Endothelial cell of umbilical vein (primary cell): Measurements from ENCODE around the gene HINFP. TPM values are rescaled to one million over a fixed set of nuclear protein-coding genes. Genes with fewer than 3 reads are reported as not detected.
"Not testable (repeated sequence)": the region's sequence is repeated elsewhere in the genome, so short reads cannot be mapped to it uniquely, and the experiment has no call there.

Source experiments
- BruUV-seq: library from RNA; stranded (reverse); fragments of 400-500 nt; replicated peaks from 2 replicates; lab custom pipeline; 2021; lab: Mats Ljungman, UMichigan
- CTCF ChIA-PET: fragments of 300-600, 350-600 bp; sonication (Branson Sonifier 250); formaldehyde crosslinking; loops from one replicate; lab custom pipeline; 2021; ENCODE audit warnings: antibody characterized with exemption, inconsistent platforms; lab: Charles Lee
- POLR2A ChIA-PET: fragments of 300-600, 350-600 bp; sonication (Branson Sonifier 250); formaldehyde crosslinking; loops from one replicate; lab custom pipeline; 2021; ENCODE audit warnings: antibody characterized with exemption, inconsistent platforms; lab: Charles Lee
- DNase-seq: peaks from one replicate; pipeline ENCODE4 v3.0.0-alpha.2; 2011; ENCODE audit warnings: low read depth, low spot score
- FAIRE-seq: peaks from 2 replicates; lab custom pipeline; 2011; peaks lifted over from hg19 to GRCh38; lab: Jason Lieb, UNC
- H2AFZ ChIP-seq: 2 replicates; pipeline ENCODE4 v1.6.0; 2012; ENCODE audit warnings: low read depth, low read length, control low read depth, inconsistent platforms
- H3K27ac ChIP-seq: 2 replicates; pipeline ENCODE4 v1.5.1; 2011; ENCODE audit warnings: low read depth, mild to moderate bottlenecking, control low read depth, low read length, moderate library complexity; ENCODE audit not compliant: insufficient read depth
- H3K27me3 ChIP-seq, 2 experiments: 2 replicates each; pipeline versions ENCODE4 v1.6.0 to v1.6.1; 2011; ENCODE audit warnings: low read length in 2 of 2, mixed read lengths in 1 of 2; ENCODE audit not compliant: control insufficient read depth in 2 of 2, insufficient read depth in 2 of 2
- H3K36me3 ChIP-seq, 2 experiments: 2 replicates in 1 of 2; 3 replicates in 1 of 2; pipeline ENCODE4 v1.5.1; 2011; ENCODE audit warnings: low read length in 2 of 2, mild to moderate bottlenecking in 1 of 2, moderate library complexity in 1 of 2; ENCODE audit not compliant: control insufficient read depth in 2 of 2, insufficient read depth in 2 of 2; ENCODE audit errors: extremely low read depth in 1 of 2
- H3K4me1 ChIP-seq: 3 replicates; pipeline ENCODE4 v1.5.1; 2011; ENCODE audit warnings: mild to moderate bottlenecking, low read length; ENCODE audit not compliant: control insufficient read depth, insufficient read depth; ENCODE audit errors: extremely low read depth
- H3K4me2 ChIP-seq: 2 replicates; pipeline ENCODE4 v1.6.1; 2011; ENCODE audit warnings: low read length, control low read depth, mixed read lengths; ENCODE audit not compliant: insufficient read depth
- H3K4me3 ChIP-seq, 3 experiments: fragments of 200-600 bp in 1 of 3; sonication (generic), shearing (Covaris generic) in 1 of 3; replicated peaks in 1 of 3; 2 replicates each; pipeline ENCODE4 v1.5.1; 2011 to 2016; ENCODE audit warnings: control low read depth in 3 of 3, low read length in 3 of 3, mild to moderate bottlenecking in 2 of 3, inconsistent platforms in 1 of 3, low read depth in 1 of 3, moderate library complexity in 1 of 3; ENCODE audit not compliant: insufficient read depth in 1 of 3
- H3K79me2 ChIP-seq: 2 replicates; pipeline ENCODE4 v1.6.0; 2012; ENCODE audit warnings: low read length, inconsistent platforms; ENCODE audit not compliant: control insufficient read depth, insufficient read depth
- H3K9ac ChIP-seq: replicated peaks from 2 replicates; pipeline ENCODE3; 2011; ENCODE audit warnings: low read length, control low read depth; ENCODE audit not compliant: insufficient read depth; ENCODE audit errors: extremely low read depth
- H3K9me1 ChIP-seq: replicated peaks from 3 replicates; pipeline ENCODE4 v1.6.0; 2011; ENCODE audit warnings: mild to moderate bottlenecking, low read length; ENCODE audit not compliant: control insufficient read depth, insufficient read depth; ENCODE audit errors: extremely low read depth
- H3K9me3 ChIP-seq: replicated peaks from 2 replicates; pipeline ENCODE4 v1.5.1; 2012; ENCODE audit warnings: low read length, inconsistent platforms; ENCODE audit not compliant: control insufficient read depth, insufficient read depth
- H4K20me1 ChIP-seq: replicated peaks from 2 replicates; pipeline ENCODE3; 2011; ENCODE audit warnings: mild to moderate bottlenecking, low read length; ENCODE audit not compliant: control insufficient read depth, insufficient read depth; ENCODE audit errors: extremely low read depth
- EZH2 ChIP-seq: IDR thresholded peaks from 2 replicates; pipeline ENCODE4 v1.6.1; 2012; ENCODE audit warnings: borderline replicate concordance, low read depth, mild to moderate bottlenecking, moderate library complexity, low read length, inconsistent platforms; ENCODE audit not compliant: severe bottlenecking
- MAX ChIP-seq: IDR thresholded peaks from 2 replicates; pipeline ENCODE4 v1.6.1; 2011; ENCODE audit not compliant: insufficient read depth, insufficient read length
- MYC ChIP-seq: IDR thresholded peaks from one replicate; pipeline ENCODE4 v1.6.1; 2011; ENCODE audit warnings: mild to moderate bottlenecking, low read depth, low read length
- dilution Hi-C: fragments of 300-500 bp; cut with MboI; formaldehyde crosslinking; loops from one replicate; pipeline ENCODE4 v1.15.0; 2019; ENCODE audit warnings: low sequenced_read_pairs; ENCODE audit not compliant: extremely low pct_ligation_motif_present
- intact Hi-C: fragments of 100-400 bp; cut with micrococcal nuclease; formaldehyde crosslinking; loops from one replicate; pipeline ENCODE4 v1.10.0; 2022
- polyA plus RNA-seq, 4 experiments: library from polyadenylated mRNA; depleted of rRNA in 3 of 4; stranded (reverse) in 3 of 4; unstranded in 1 of 4; fragments of >200 nt; gene quantifications; 2 replicates each; pipeline versions ENCODE4 v1.2.1 to v1.2.3, GENCODE V29; 2011 to 2012; ENCODE audit warnings: missing spikeins in 1 of 4
- total RNA-seq: library from RNA; stranded (reverse); gene quantifications from 2 replicates; pipeline ENCODE4 v1.2.3, GENCODE V29; 2021

Gene HINFP
- total and polyA plus RNA-seq, 2 donors (not counting 3 experiments of a cell fraction or from before 2014, with no cell fraction given): 30.8 to 33.4 TPM

DNA sequence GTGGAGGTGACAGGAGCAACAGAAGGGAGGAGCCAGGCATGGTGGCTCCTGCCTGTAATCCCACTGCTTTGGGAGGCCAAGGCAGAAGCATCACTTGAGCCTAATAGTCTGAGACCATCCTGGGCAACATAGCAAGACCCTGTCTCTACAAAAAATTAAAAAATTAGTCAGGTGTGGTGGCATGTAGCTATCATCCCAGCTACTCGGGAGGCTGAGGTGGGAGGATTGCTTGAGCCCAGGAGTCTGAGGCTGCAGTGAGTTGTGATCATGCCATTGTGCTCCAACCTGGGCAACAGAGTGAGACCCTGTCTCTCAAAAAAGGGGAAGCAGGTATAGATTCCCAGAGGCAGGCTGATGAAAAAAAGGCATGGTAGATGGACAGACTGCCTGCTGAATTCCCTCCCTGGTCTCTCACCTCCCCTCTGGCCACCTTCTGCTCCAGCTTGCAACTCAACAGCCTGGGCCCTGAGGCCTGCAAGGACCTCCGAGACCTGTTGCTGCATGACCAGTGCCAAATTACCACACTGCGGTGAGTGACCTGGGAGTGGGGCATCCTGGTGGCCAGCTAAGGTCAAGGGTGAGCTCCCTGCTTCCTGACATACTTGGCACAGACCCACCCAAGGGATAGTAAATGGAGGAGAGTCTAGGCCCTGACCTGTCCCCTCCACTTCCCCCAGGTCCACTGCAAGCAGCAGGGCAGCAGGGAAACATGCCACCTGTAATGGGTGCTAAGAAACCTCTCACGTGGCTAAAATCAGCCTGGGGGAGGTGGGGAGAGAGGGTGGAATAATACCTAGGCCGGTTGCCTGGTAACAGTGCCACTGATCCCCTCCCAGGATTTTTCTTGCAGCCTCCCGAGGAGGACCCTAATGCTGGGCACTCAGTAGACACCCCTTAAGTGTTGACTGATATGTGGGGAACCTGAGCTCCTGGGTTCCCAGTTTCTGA, 59.6 kb downstream of the HINFP start:
- no TSS peak for BruUV-seq
- ChIA-PET POLR2A (interaction anchor here (0.7 kb wide), 1 partner anchor 14 kb away, joined by 4 read pairs; no protein-coding TSS in a partner anchor), CTCF (interaction anchor here (1.2 to 2.1 kb wide), 2 partner anchors 15 to 157 kb away, joined by 3 to 8 read pairs; no protein-coding TSS in a partner anchor)

GRCh38 chr11:119181677-119182412, 60.5 kb downstream of the HINFP start:
- no peak overlapping the region for H3K4me2 ChIP-seq
- no peaks in the 10 kb centered on the region for H3K9me3 ChIP-seq
- POLR2A ChIA-PET: no interaction called here
- H3K9me1 ChIP-seq: no peaks in the 10 kb centered on the region
- no TSS peak for BruUV-seq
- dilution Hi-C loops (no loop called here), intact Hi-C loops (no loop called here)
- no peaks in the 10 kb centered on the region for H3K36me3 ChIP-seq
- FAIRE-seq (no peak), DNase-seq (no peak)
- no peaks in the 10 kb centered on the region for H3K79me2 ChIP-seq
- no peak overlapping the region for H2AFZ ChIP-seq
- H3K4me3 ChIP-seq: no peak overlapping the region
- no peaks in the 10 kb centered on the region for H4K20me1 ChIP-seq
- TF ChIP-seq EZH2: no peak
- TF ChIP-seq MAX: no peak
- no peak overlapping the region for H3K27ac ChIP-seq
- peaks cover 21% of the 10 kb centered on the region for H3K4me1 ChIP-seq
- CTCF ChIA-PET: interaction anchor here (2.1 kb wide), 1 partner anchor 14 kb away, joined by 8 read pairs; no protein-coding TSS in a partner anchor
- H3K27me3 ChIP-seq: peaks cover 0 to 2% of the 10 kb centered on the region in 2 experiments
- H3K9ac ChIP-seq: no peak overlapping the region

More for the DNA sequence above, 59.6 kb downstream of the HINFP start:
- intact Hi-C loops (no loop called here), dilution Hi-C loops (no loop called here)
- Histone ChIP-seq H3K9me3 (no peaks in the 10 kb centered on the region), H3K36me3 (no peaks in the 10 kb centered on the region), H3K9me1 (no peaks in the 10 kb centered on the region), H3K4me3 (no peak overlapping the region), H3K27me3 (peaks cover 0 to 2% of the 10 kb centered on the region in 2 experiments), H4K20me1 (no peaks in the 10 kb centered on the region), H3K4me1 (peaks cover 21% of the 10 kb centered on the region), H3K79me2 (no peaks in the 10 kb centered on the region), H2AFZ (no peak overlapping the region), H3K27ac (no peak overlapping the region), H3K4me2 (no peak overlapping the region), H3K9ac (no peak overlapping the region)
- peak; percentile 18 for FAIRE-seq
- TF ChIP-seq MYC: no peak
- no peak for DNase-seq

DNA sequence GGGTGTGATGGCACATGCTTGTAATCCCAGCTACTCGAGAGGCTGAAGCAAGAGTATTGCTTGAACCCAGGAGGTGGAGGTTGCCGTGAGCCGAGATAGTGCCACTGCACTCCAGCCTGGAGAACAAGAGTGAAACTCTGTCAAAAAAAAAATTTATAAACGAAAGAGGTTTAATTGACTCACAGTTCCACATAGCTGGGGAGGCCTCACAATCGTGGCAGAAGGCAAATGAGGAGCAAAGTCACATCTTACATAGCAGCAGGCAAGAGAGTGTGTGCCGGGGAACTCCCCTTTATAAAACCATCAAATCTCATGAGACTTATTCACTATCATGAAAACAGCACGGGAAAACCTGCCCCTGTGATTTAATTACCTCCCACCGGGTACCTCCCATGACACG, 63.0 kb downstream of the HINFP start:
- H3K9me3 ChIP-seq, intact Hi-C loops, H3K27me3 ChIP-seq, H3K9me1 ChIP-seq, H3K79me2 ChIP-seq, H3K9ac ChIP-seq, DNase-seq, H2AFZ ChIP-seq, FAIRE-seq, dilution Hi-C loops, POLR2A ChIA-PET, H3K36me3 ChIP-seq, H4K20me1 ChIP-seq, BruUV-seq, H3K27ac ChIP-seq, H3K4me2 ChIP-seq, H3K4me3 ChIP-seq: not testable (repeated sequence)
- peaks cover 11% of the 10 kb centered on the region for H3K4me1 ChIP-seq
- CTCF ChIA-PET: interaction anchor here (0.7 to 1.3 kb wide), 2 partner anchors 11 to 12 kb away, joined by 3 read pairs; no protein-coding TSS in a partner anchor
